Transverse colon (tissue), 4 donors: Measurements from ENCODE around the gene CLEC2B.

Experiments
- CTCF ChIP-seq, 5 experiments: fragments of 200-600 bp in 3 of 5; fragments of 450-650 bp in 2 of 5; sonication (generic) in 3 of 5; IDR thresholded peaks; 1 replicate in 2 of 5; 2 replicates in 3 of 5; pipeline ENCODE4 v1.5.1; 2016 to 2017; ENCODE audit warnings: antibody characterized with exemption in 5 of 5, inconsistent platforms in 3 of 5, mild to moderate bottlenecking in 2 of 5, moderate library complexity in 1 of 5
- POLR2A ChIP-seq: fragments of 450-650 bp; IDR thresholded peaks from one replicate; pipeline ENCODE4 v1.6.1; 2016; ENCODE audit warnings: antibody characterized with exemption, mild to moderate bottlenecking, moderate library complexity
- POLR2AphosphoS5 ChIP-seq, 3 donors: sonication (generic); formaldehyde crosslinking; IDR thresholded peaks; one replicate each; pipeline ENCODE4 v1.6.1; 2016; ENCODE audit warnings: antibody characterized with exemption in 3 of 3

GRCh38 chr12:9872742-9873141, 3.6 kb upstream of the CLEC2B start:
- no peak for TF ChIP-seq CTCF (IDR thresholded peaks at IDR 0.05)
- no peak for TF ChIP-seq POLR2A
- no peak for TF ChIP-seq POLR2AphosphoS5 (IDR thresholded peaks at IDR 0.05)
